Measurements from ENCODE around the gene HLA-DPA1.

The HLA-DPA1 gene

DNA sequence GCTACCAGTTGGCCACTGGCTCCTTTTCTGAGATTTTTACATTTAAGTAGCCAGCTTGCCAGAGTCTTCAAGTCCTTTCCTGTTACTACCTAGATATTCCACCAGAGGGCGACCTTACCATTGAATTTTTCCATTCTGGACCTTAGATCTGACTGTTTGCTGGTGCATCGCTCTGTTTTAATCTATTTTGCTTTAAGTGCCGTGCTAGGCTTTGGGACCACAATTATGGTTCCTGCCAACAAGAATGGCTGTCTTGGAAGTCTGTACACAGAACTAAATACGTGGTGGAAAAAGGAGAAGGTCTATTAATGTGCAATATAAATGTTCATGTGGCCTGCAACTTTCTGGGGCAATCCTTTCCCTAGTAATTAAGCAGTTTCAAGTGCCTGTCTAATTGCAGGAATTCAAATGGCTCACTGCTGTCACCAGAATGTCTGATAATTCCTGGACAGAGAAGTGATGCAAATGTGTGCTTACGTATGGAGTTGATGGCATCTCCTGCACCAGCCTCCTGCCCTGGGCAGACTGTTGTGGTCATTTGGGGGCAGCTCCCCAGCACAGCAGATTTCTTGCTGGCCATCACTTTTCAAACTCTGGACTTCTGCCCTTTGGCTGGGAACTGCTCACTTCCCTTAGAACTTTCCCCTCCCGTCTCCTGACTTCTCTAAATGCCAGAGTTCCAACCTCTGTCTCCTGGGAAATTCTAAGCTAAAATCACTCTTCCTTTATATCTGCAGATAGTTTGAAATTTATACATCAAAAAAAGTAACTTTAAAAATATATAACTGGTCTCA lies 58.4 kb downstream of the HLA-DPA1 start:
- DNase-seq, result no peak
